Stomach (tissue), 9 donors: ENCODE results near the gene TSHZ1. TPM values are rescaled to one million over a fixed set of nuclear protein-coding genes. Genes with fewer than 3 reads are reported as not detected.

Source experiments
- DNase-seq, 2 donors: peaks; one replicate each; pipeline versions ENCODE4 v3.0.0 to v3.0.0-alpha.2; 2013 to 2019
- H3K27ac ChIP-seq, 5 donors: fragments of 200-600 bp in 4 of 5; sonication (generic) in 4 of 5; one replicate each; pipeline ENCODE4 v1.5.1; 2013 to 2019; ENCODE audit warnings: mild to moderate bottlenecking in 1 of 5, moderate library complexity in 1 of 5
- H3K27me3 ChIP-seq, 3 donors: fragments of 200-600 bp; sonication (generic); one replicate each; pipeline ENCODE4 v1.5.1; 2017 to 2019; ENCODE audit warnings: mixed run types in 1 of 3
- H3K36me3 ChIP-seq, 4 donors: fragments of 200-600 bp; sonication (generic); 1 replicate in 3 of 4; 2 replicates in 1 of 4; pipeline ENCODE4 v1.5.1; 2016 to 2019
- H3K4me1 ChIP-seq, 4 donors: fragments of 200-600 bp; sonication (generic); one replicate each; pipeline ENCODE4 v1.5.1; 2016 to 2019
- H3K4me3 ChIP-seq, 4 donors: fragments of 200-600 bp; sonication (generic) in 3 of 4; one replicate each; pipeline ENCODE4 v1.5.1; 2016 to 2019; ENCODE audit warnings: mild to moderate bottlenecking in 1 of 4
- H3K9me3 ChIP-seq, 4 donors: fragments of 200-600 bp; sonication (generic); one replicate each; pipeline ENCODE4 v1.5.1; 2016 to 2019
- EP300 ChIP-seq: sonication (generic); formaldehyde crosslinking; IDR thresholded peaks from one replicate; pipeline ENCODE4 v1.6.1; 2017; ENCODE audit warnings: antibody characterized with exemption
- POLR2A ChIP-seq, 4 donors: fragments of 450-650 bp; IDR thresholded peaks; one replicate each; pipeline ENCODE4 v1.6.1; 2016; ENCODE audit warnings: antibody characterized with exemption in 4 of 4, control low read depth in 2 of 4, mild to moderate bottlenecking in 1 of 4, moderate library complexity in 1 of 4
- POLR2AphosphoS5 ChIP-seq, 3 donors: sonication (generic); formaldehyde crosslinking; IDR thresholded peaks; one replicate each; pipeline ENCODE4 v1.6.1; 2016; ENCODE audit warnings: antibody characterized with exemption in 3 of 3
- WGBS, 5 donors: extraction: QIAGEN DNeasy Blood & Tissue Kit in 3 of 5; methylation state at CpG; one replicate each; pipeline versions ENCODE4 v1.1.5 to v1.1.7; 2013 to 2018; 5-methylcytosine and 5-hydroxymethylcytosine counted together
- intact Hi-C: fragments of 100-400 bp; cut with DNase I; formaldehyde crosslinking; loops from one replicate; pipeline ENCODE4 v1.15.1; 2023; ENCODE audit warnings: low total_unique reads
- polyA plus RNA-seq, 3 donors: library from polyadenylated mRNA; stranded (reverse); fragments of 200-250 nt; gene quantifications; one replicate each; pipeline ENCODE4 v1.2.3, GENCODE V29; 2013
- total RNA-seq, 5 donors: library from RNA; depleted of rRNA; stranded (reverse); fragments of >200 nt; gene quantifications; one replicate each; pipeline versions ENCODE4 v1.1.0 to v1.2.3, GENCODE V29; 2014 to 2016
- TF ChIP-seq, protein P1 (sequence below), 7 experiments: fragments of 450-650 bp in 4 of 7; fragments of 200-600 bp in 3 of 7; sonication (generic) in 3 of 7; IDR thresholded peaks; one replicate each; pipeline ENCODE4 v1.5.1; 2016 to 2019; ENCODE audit warnings: antibody characterized with exemption in 7 of 7, control low read depth in 2 of 7, mild to moderate bottlenecking in 1 of 7
- donor health status: healthy with polysubstance abuse.
- donor health status: Bipolar disorder and iron deficiency.
- donor health status: healthy.

The TSHZ1 gene
- total and polyA plus RNA-seq, 8 donors = 4.2 to 21.0 (median 8.2) TPM

- no peaks in the 10 kb centered on the region for H3K9me3 ChIP-seq
- peaks cover 0 to 23% (median 8%) of the 10 kb centered on the region in 4 donors for H3K4me1 ChIP-seq
- DNase-seq = no peak
- 45 to 72% (median 56%) methylated on average over 8 of the region's 8 CpGs for WGBS, 5 donors
- H3K27me3 ChIP-seq = no peaks in the 10 kb centered on the region
- no peak overlapping the region for H3K4me3 ChIP-seq
- no peaks in the 10 kb centered on the region for H3K36me3 ChIP-seq
- intact Hi-C loops = no loop called here
- no peak for TF ChIP-seq EP300
- TF ChIP-seq, protein P1, sequence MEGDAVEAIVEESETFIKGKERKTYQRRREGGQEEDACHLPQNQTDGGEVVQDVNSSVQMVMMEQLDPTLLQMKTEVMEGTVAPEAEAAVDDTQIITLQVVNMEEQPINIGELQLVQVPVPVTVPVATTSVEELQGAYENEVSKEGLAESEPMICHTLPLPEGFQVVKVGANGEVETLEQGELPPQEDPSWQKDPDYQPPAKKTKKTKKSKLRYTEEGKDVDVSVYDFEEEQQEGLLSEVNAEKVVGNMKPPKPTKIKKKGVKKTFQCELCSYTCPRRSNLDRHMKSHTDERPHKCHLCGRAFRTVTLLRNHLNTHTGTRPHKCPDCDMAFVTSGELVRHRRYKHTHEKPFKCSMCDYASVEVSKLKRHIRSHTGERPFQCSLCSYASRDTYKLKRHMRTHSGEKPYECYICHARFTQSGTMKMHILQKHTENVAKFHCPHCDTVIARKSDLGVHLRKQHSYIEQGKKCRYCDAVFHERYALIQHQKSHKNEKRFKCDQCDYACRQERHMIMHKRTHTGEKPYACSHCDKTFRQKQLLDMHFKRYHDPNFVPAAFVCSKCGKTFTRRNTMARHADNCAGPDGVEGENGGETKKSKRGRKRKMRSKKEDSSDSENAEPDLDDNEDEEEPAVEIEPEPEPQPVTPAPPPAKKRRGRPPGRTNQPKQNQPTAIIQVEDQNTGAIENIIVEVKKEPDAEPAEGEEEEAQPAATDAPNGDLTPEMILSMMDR (IDR thresholded peaks at IDR 0.05) = no peak
- no peak for TF ChIP-seq POLR2A (IDR thresholded peaks at IDR 0.05)
- no peak for TF ChIP-seq POLR2AphosphoS5 (IDR thresholded peaks at IDR 0.05)
- H3K27ac ChIP-seq = no peak overlapping the region
These were observed 64.6 kb downstream of the TSHZ1 start for GRCh38 chr18:75275226-75275625.

DNA sequence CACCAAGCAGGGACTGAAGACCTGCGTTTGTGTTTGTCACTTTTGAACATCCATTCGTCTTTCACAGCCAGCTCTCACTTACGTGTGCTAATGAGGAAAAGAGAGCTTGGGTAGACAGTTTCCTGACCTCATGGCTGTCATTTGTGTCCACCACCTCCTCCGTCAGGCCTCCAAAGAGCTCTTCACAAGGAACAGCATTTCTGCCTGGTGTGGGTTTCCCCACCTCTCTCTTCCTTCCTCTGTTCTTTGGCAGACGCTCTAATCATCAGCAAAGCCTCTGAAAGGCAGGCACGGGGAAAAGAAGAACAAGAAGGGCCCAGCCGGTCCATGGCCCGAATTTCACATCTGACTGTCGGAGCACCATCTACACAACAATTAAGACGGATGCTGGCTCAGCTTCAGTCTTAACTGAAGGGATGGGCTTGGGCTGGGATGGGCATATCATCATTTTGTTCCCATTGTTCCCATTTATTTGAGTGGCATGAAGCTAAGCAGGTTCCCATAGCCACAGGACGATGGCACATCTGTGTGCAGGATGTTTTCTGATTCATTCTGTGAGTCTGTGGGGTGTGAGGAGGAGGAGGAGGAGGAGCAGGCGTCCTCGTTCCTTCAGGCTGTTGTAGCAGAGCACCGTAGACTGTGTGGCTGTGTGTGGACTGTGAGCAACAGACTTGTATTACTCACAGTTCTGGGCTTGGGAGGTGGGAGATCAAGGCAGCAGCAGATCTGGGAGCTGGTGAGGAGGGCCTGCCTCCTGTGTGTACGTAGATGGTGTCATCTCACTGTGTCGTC lies 66.4 kb downstream of the TSHZ1 start:
- TF ChIP-seq EP300 (no peak), POLR2AphosphoS5 (IDR thresholded peaks at IDR 0.05) (no peak), POLR2A (IDR thresholded peaks at IDR 0.05) (no peak)
- TF ChIP-seq, protein P1 (IDR thresholded peaks at IDR 0.05) = no peak
- Histone ChIP-seq H3K9me3 (no peaks in the 10 kb centered on the region), H3K36me3 (no peaks in the 10 kb centered on the region), H3K27ac (no peak overlapping the region), H3K4me1 (peaks cover 0 to 27% (median 13%) of the 10 kb centered on the region in 4 donors), H3K4me3 (no peak overlapping the region), H3K27me3 (no peaks in the 10 kb centered on the region)
- WGBS, 5 donors = 76 to 87% (median 80%) methylated on average over 16 of the region's 16 CpGs
- intact Hi-C loops = no loop called here
- no peak for DNase-seq

GRCh38 chr18:75277610-75277928 lies 67.0 kb downstream of the TSHZ1 start:
- 71 to 99% (median 91%) methylated on average over 4 of the region's 4 CpGs for WGBS, 5 donors
- Histone ChIP-seq H3K27ac (no peak overlapping the region), H3K27me3 (no peaks in the 10 kb centered on the region), H3K4me1 (peaks cover 0 to 24% (median 12%) of the 10 kb centered on the region in 4 donors), H3K4me3 (no peak overlapping the region), H3K36me3 (peaks cover 0 to 2% (median 0%) of the 10 kb centered on the region in 4 donors), H3K9me3 (no peaks in the 10 kb centered on the region)
- no peak for TF ChIP-seq POLR2AphosphoS5 (IDR thresholded peaks at IDR 0.05)
- no peak for TF ChIP-seq EP300
- TF ChIP-seq, protein P1 (IDR thresholded peaks at IDR 0.05) = no peak
- no peak for TF ChIP-seq POLR2A (IDR thresholded peaks at IDR 0.05)
- intact Hi-C loops = no loop called here
- no peak for DNase-seq

GRCh38 chr18:75279381-75279780 lies 68.8 kb downstream of the TSHZ1 start:
- no peak for DNase-seq

More at GRCh38 chr18:75279381-75279780, 68.8 kb downstream of the TSHZ1 start:
- H3K27me3 ChIP-seq = no peaks in the 10 kb centered on the region
- H3K4me3 ChIP-seq = no peak overlapping the region
- H3K27ac ChIP-seq = no peak overlapping the region
- 93 to 98% (median 96%) methylated on average over 5 of the region's 5 CpGs for WGBS, 5 donors
- H3K36me3 ChIP-seq = peaks cover 0 to 8% (median 0%) of the 10 kb centered on the region in 4 donors
- no peaks in the 10 kb centered on the region for H3K9me3 ChIP-seq
- intact Hi-C loops = no loop called here
- no peak for TF ChIP-seq POLR2A (IDR thresholded peaks at IDR 0.05)
- TF ChIP-seq EP300 = no peak
- TF ChIP-seq, protein P1 (IDR thresholded peaks at IDR 0.05) = no peak
- TF ChIP-seq POLR2AphosphoS5 (IDR thresholded peaks at IDR 0.05) = no peak
- peaks cover 0 to 20% (median 10%) of the 10 kb centered on the region in 4 donors for H3K4me1 ChIP-seq
